ENCODE results near the gene ZNF365. TPM values are rescaled to one million over a fixed set of nuclear protein-coding genes. Genes with fewer than 3 reads are reported as not detected.
"Not testable (repeated sequence)": the region's sequence is repeated elsewhere in the genome, so short reads cannot be mapped to it uniquely, and the experiment has no call there.

ZNF365 gene
- total RNA-seq, 1 experiment from 2014 or later, result 10.1 TPM

GRCh38 chr10:62395892-62396291, 21.7 kb downstream of the ZNF365 start:
- in situ Hi-C loops (cut with HindIII; ENCODE audit: low pct_unique_long_range_greater_than_20kb, low sequenced_read_pairs), result no loop called here
- no peak for DNase-seq (ENCODE audit: low read depth)

- no peak for DNase-seq (ENCODE audit: low read depth)
- in situ Hi-C loops (cut with HindIII; ENCODE audit: low pct_unique_long_range_greater_than_20kb, low sequenced_read_pairs), result no loop called here
These were observed 22.7 kb downstream of the ZNF365 start for GRCh38 chr10:62396864-62397263.

- DNase-seq (ENCODE audit: low read depth), result no peak
- in situ Hi-C loops (cut with HindIII; ENCODE audit: low pct_unique_long_range_greater_than_20kb, low sequenced_read_pairs), result no loop called here
These were observed 25.0 kb downstream of the ZNF365 start for GRCh38 chr10:62399211-62399610.

GRCh38 chr10:62402508-62402907, 28.3 kb downstream of the ZNF365 start:
- DNase-seq (ENCODE audit: low read depth), result no peak
- in situ Hi-C loops (cut with HindIII; ENCODE audit: low pct_unique_long_range_greater_than_20kb, low sequenced_read_pairs), result no loop called here

GRCh38 chr10:62410528-62410927, 36.4 kb downstream of the ZNF365 start:
- in situ Hi-C loops (cut with HindIII; ENCODE audit: low pct_unique_long_range_greater_than_20kb, low sequenced_read_pairs); DNase-seq (ENCODE audit: low read depth): not testable (repeated sequence)

- DNase-seq (ENCODE audit: low read depth); in situ Hi-C loops (cut with HindIII; ENCODE audit: low pct_unique_long_range_greater_than_20kb, low sequenced_read_pairs): not testable (repeated sequence)
These were observed 36.8 kb downstream of the ZNF365 start for GRCh38 chr10:62410934-62411333.

- in situ Hi-C loops (cut with HindIII; ENCODE audit: low pct_unique_long_range_greater_than_20kb, low sequenced_read_pairs), result no loop called here
- no peak for DNase-seq (ENCODE audit: low read depth)
These were observed 38.9 kb downstream of the ZNF365 start for GRCh38 chr10:62413048-62413447.

- in situ Hi-C loops (cut with HindIII; ENCODE audit: low pct_unique_long_range_greater_than_20kb, low sequenced_read_pairs), result no loop called here
- no peak for DNase-seq (ENCODE audit: low read depth)
These were observed 39.5 kb downstream of the ZNF365 start for GRCh38 chr10:62413652-62414051.

- in situ Hi-C loops (cut with HindIII; ENCODE audit: low pct_unique_long_range_greater_than_20kb, low sequenced_read_pairs), result no loop called here
- DNase-seq (ENCODE audit: low read depth), result no peak
These were observed 40.2 kb downstream of the ZNF365 start for GRCh38 chr10:62414359-62414758.

GRCh38 chr10:62422068-62422590, 48.0 kb downstream of the ZNF365 start:
- no peak for DNase-seq (ENCODE audit: low read depth)
- in situ Hi-C loops (cut with HindIII; ENCODE audit: low pct_unique_long_range_greater_than_20kb, low sequenced_read_pairs), result no loop called here

GRCh38 chr10:62424026-62424425, 49.9 kb downstream of the ZNF365 start:
- DNase-seq (ENCODE audit: low read depth), result no peak
- in situ Hi-C loops (cut with HindIII; ENCODE audit: low pct_unique_long_range_greater_than_20kb, low sequenced_read_pairs), result no loop called here

GRCh38 chr10:62426086-62426485, 51.9 kb downstream of the ZNF365 start:
- in situ Hi-C loops (cut with HindIII; ENCODE audit: low pct_unique_long_range_greater_than_20kb, low sequenced_read_pairs), result loop anchor here (25.0 kb wide), 1 partner anchor 161 kb away; no protein-coding TSS in a partner anchor
- peak; percentile 38 for DNase-seq (ENCODE audit: low read depth)

- DNase-seq (ENCODE audit: low read depth), result peak; percentile 45
- in situ Hi-C loops (cut with HindIII; ENCODE audit: low pct_unique_long_range_greater_than_20kb, low sequenced_read_pairs), result loop anchor here (25.0 kb wide), 1 partner anchor 161 kb away; no protein-coding TSS in a partner anchor
These were observed 52.4 kb downstream of the ZNF365 start for GRCh38 chr10:62426600-62426999.

GRCh38 chr10:62430881-62431280, 56.7 kb downstream of the ZNF365 start:
- DNase-seq (ENCODE audit: low read depth), result peak; percentile 40
- in situ Hi-C loops (cut with HindIII; ENCODE audit: low pct_unique_long_range_greater_than_20kb, low sequenced_read_pairs), result loop anchor here (25.0 kb wide), 1 partner anchor 156 kb away; no protein-coding TSS in a partner anchor

GRCh38 chr10:62433181-62433692, 59.1 kb downstream of the ZNF365 start:
- peak; percentile 95 for DNase-seq (ENCODE audit: low read depth)
- in situ Hi-C loops (cut with HindIII; ENCODE audit: low pct_unique_long_range_greater_than_20kb, low sequenced_read_pairs), result loop anchor here (25.0 kb wide), 1 partner anchor 154 kb away; no protein-coding TSS in a partner anchor

- in situ Hi-C loops (cut with HindIII; ENCODE audit: low pct_unique_long_range_greater_than_20kb, low sequenced_read_pairs), result loop anchor here (25.0 kb wide), 1 partner anchor 153 kb away; no protein-coding TSS in a partner anchor
- DNase-seq (ENCODE audit: low read depth), result no peak
These were observed 59.7 kb downstream of the ZNF365 start for GRCh38 chr10:62433901-62434300.

GRCh38 chr10:62437696-62438095, 63.5 kb downstream of the ZNF365 start:
- in situ Hi-C loops (cut with HindIII; ENCODE audit: low pct_unique_long_range_greater_than_20kb, low sequenced_read_pairs), result loop anchor here (25.0 kb wide), 1 partner anchor 150 kb away; no protein-coding TSS in a partner anchor
- peak; percentile 81 for DNase-seq (ENCODE audit: low read depth)

GRCh38 chr10:62442006-62442405, 67.8 kb downstream of the ZNF365 start:
- in situ Hi-C loops (cut with HindIII; ENCODE audit: low pct_unique_long_range_greater_than_20kb, low sequenced_read_pairs), result loop anchor here (25.0 kb wide), 1 partner anchor 145 kb away; no protein-coding TSS in a partner anchor

GRCh38 chr10:62442894-62443669, 68.9 kb downstream of the ZNF365 start:
- in situ Hi-C loops (cut with HindIII; ENCODE audit: low pct_unique_long_range_greater_than_20kb, low sequenced_read_pairs), result loop anchor here (25.0 kb wide), 1 partner anchor 144 kb away; no protein-coding TSS in a partner anchor
- no peak for DNase-seq (ENCODE audit: low read depth)

More at GRCh38 chr10:62442006-62442405, 67.8 kb downstream of the ZNF365 start:
- DNase-seq (ENCODE audit: low read depth), result no peak

Data from Caki2 (cell line).